Mesenteric fat pad (tissue), 1 donor: Measurements from ENCODE around the gene CEBPE. TPM values are rescaled to one million over a fixed set of nuclear protein-coding genes. Genes with fewer than 3 reads are reported as not detected.

Experiments
- DNase-seq: peaks from one replicate; pipeline ENCODE4 v3.0.0-alpha.2; 2020; ENCODE audit warnings: low spot score
- total RNA-seq: library from RNA; stranded (reverse); fragmentation: NEBNext Ultra II Directional; extraction: Animal tissue kit (Norgen Biotek cat#: 25700); gene quantifications from one replicate; pipeline ENCODE4 v1.2.1, GENCODE V29; 2021
- donor health status: DM: yes; HTN: yes; CAD: no.

CEBPE gene
- total RNA-seq, 1 donor from 2014 or later, result not detected

DNA sequence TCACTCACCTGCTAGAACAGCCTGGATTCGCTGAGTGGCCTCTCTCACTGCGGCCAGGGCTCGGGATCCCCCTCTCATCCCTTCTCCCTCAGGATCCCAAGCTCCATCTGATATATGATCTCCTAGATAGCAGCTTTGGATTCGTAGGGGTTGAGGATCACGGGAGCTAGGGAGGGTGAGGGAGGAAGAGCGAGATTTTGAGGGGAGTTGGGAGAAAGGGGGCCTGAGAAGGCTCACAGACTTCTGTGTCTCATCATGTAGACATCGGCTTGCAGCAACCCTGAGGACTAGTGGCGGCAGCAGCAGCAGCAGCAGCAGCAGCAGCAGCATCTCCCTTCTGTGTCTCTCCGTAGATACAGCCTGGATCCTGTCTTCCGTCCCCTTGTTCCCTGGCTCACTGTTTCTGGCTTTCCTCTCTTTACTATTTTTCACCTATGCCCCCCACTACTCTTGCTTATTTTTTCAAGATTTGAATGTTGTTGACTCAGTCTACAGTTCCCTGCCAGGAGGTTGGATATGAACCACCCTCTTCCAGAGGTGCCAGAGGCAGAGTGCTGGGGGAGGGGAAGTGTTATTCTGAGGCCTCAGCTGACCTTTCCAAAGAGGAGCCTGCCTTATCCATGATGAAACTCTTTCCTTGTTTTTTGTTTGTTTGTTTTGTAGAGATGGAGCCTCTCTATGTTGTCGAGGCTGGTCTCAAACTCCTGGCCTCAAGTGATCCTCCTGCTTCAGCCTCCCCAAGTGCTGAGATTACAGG is 14.3 kb downstream of the CEBPE start, which contains the start of gene CIROP:
TSS of gene CIROP (minus strand) at position 399 of the 757 bp plus-strand sequence. CDS start at position 330, 69 bp downstream.
- DNase-seq, result peak; percentile 33

DNA sequence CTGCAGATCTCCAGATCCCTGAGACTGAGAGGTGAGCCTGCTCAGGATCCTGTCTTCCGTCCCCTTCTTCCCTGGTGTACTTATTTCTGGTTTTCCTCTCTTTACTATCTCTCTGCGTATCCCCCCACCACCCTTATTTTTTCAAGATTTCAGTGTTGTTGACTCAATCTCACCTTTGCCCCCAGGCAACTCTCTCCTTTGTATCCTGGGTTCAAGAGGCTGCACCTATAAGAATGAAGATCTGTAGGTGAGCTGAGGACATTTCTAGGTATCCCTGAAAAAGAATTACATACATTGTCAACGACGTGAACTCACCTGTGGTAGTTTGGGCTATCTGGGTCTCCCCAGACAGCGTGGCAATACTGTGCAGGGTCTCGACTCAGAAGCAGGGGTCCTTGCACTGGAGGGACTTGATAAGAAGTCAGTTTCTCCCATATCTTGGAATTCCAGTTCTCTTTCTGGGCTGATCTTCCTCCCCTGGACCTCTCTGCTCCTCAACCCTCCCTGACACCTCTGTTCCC is 14.9 kb downstream of the CEBPE start:
- DNase-seq, result no peak

DNA sequence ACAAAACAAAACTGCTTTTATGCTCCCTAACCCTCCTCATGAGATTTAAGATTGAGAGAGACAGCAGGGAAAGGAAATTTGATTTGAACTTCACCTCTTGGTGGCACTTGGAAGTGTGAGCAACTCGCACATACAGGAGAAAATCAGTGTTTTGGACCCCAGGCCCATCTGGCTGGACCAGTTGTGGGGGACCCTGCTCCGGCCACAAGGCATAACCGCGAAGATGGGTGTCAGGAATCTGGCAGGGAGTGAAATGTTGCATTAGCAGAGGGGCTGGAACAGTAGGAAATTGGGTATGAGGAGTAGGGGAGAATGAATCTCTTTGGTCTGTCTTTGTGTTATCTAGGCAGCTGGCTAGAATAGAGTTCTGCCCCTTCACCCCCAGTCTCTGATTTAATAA is 15.5 kb downstream of the CEBPE start:
- DNase-seq, result peak; percentile 28

DNA sequence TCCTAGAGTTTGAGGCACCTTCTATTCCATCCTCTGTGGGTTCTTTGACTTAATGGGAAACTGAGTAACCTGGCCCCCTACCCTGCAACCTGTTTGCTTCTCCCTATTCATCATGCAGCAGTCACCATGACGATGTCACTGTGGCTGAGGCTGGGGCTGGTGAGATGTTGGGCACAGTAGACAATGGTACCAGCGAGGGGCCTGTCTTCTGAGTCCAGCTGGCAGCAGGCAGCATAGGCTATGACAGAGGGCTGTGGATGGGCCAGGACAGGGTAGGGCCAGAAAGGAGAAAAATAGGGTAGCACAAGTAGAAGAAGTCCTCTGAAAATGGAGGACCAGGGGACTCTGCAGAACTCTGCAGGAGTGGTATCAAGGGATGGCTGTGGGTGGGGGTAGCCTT is 16.3 kb downstream of the CEBPE start:
- no peak for DNase-seq

DNA sequence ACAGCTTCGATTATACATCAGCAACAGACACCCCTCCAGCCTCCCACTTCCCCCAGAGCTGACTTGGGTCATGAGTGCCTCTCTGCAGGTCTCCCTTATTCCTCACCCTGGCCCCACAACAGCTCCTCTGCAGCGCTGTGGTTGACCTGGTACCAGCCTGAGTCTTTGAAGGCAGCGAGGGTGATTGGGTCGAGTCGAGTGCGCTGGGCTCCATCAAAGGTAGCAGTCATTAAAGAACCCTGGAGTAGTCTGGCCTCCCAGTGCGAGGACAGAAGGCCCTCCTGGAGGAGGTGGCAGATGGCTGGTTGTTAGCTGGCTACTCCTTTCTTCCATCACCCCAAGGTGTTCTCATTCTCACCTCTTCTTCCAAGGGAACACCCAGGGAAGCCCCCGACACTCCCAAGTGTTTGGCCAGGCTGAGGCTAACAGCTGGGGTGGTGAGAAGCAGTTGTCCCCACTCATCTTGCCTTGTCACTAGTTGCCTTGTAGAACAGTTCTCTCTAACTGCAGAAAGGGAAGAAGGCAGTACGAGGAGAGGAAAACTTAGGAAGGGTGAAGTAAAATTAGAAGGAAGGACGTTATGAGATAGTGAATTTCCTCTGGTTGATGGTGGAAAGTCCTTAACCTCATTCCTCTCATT is 16.9 kb downstream of the CEBPE start:
- no peak for DNase-seq

DNA sequence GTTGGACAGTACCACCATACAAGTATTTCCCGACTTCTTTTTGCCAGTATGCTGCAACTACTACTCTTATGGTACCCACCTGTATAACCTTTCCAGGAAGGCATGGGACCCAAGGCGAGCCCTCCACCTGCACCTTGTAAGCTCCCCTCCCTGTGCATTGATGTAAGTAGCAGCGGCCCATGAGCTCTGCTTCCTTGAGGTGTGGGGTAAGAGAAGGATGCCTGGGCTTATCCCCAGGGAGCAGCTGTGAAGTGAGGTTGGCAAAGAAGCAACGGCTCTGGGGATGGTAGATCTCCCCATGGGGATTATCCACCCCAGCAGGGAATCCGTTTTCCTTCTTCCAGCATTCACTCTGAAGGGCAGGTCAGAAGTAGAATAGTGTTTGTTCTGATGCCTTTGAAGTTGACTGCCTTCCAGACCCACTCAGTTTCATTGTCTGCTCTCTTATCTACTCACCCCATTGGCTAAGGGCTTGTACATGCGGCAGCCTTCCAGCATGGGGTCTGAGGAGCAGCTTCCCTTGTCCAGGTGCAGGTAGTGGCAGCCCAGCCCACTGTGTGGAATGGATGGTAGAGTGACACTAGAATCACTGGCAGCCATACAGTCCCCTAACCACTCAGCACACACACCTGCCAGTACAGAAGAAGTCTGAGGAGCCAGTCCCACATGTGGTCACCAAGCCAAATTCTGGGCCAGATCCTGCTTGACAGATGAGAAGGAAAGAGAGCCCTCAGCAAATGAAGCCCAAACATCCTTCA is 17.7 kb downstream of the CEBPE start:
- DNase-seq, result no peak

DNA sequence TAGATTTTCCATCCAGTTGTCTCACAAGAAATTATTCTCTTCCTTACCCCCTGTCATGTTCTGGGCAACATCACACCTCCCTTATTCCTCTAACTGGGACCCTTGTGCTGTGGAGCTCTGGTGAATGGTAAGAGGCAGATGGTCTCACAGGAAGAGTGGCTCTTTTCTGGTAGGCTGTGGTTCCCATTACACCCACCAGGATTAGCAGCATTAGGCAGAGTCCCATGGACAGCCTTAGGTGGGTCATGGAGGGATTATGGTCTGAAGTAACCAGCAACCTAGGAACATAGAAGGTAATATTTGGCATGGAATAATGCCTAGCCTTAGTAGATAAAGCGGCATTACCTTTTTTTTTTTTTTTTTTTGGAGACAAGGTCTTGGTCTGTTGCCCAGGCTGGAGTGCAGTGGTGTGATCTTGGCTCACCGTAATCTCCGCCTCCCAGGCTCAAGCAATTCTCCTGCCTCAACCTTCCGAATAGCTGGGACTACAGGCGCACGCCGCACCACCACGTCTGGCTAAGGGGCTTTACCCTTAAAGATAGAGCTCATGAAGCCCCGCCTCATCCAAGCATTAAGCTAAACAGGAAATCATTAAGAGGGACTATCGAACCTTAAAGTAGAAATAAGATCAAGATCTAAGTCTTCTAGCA is 19.7 kb downstream of the CEBPE start:
- no peak for DNase-seq

DNA sequence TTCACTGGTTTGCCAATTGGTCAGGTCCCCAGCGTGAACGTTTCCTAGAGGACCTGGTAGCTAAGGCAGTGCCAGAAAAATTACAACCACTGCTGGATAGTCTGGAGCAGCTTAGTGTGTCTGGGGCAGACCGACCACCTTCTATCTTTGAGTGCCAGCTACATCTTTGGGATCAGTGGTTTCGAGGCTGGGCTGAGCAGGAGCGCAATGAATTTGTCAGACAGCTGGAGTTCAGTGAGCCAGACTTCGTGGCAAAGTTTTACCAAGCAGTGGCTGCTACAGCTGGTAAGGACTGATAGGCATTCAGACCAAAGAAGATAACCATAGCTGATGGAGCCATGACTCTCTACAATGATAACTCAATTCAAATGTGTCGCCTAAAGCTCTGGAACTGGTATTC is 21.3 kb downstream of the CEBPE start:
- no peak for DNase-seq

DNA sequence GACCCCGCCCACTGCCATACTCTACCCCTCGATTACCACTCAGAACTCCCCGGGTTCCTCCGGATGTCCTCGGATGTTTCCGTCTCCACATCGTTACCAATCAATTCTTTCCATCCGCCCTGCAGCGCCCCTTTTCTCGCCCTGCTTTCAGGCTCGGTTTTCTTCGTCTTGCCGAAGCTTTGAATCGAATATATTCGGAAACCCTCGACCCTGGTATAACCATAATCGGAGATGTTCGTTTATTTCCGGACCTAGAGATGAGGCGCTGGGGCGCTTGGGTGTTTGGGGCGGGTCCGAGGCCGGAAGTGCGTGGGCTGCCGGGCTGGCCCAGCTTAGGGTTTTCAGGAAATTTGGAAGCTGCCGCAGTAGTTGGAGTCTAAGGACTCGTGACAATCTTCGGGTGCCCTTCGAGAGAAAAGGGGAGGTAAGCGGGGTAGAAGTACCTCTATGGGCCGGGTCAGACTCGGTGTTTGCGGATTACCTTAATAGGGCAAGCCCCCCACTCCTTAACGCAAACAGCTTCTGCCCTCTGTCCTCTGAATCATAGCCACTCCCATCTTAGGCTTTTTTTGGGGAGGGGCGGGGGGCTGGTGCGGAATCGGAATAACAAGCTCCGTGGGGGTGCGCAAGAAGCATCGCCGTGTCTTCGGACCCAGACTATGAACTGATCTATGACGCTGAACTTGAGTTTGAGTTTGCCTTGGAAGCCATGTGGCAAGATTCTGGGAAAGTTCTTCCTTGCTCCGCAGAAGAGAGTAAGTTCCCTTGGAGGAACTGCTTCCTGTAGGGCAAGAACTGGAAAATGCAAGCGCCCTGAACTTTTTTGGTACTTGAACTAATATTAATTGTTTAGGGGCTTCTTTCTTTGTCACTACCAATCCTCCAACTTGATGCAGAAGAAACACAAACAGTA is 23.6 kb downstream of the CEBPE start, which contains the start of gene C14orf119:
TSS of gene C14orf119 (plus strand) at position 310 of the 913 bp plus-strand sequence. CDS start 2,154 bp downstream, outside the sequence.
- peak; percentile 95 for DNase-seq

DNA sequence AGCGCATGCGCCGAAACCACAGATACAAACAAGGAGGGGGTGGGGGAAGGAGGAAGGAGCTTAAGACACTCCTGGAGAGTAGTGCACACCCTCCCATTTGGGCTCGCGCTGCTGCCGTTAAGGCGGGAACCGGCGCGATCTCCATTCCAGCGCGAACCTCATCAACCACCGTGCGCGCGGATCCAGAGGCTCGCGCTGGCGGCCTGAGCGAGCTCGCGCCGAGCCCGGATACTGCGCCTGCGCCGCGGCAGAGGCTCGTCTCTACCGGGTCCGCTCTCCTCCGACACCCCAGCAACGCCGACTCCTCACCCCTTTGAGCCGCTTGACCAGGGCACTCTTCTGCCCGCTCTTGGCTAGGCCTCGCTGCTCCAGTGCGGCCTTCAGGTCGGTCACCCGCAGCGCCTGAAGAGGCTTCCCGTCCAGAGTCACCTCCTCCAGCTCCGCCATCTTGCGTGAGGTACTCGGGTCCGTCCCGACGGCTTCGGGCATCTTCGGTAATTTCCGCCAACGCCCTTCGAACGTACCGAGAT is 24.3 kb downstream of the CEBPE start, which contains the start of gene ACIN1:
TSS of gene ACIN1 (minus strand) at position 471 of the 530 bp plus-strand sequence. CDS start at position 447, 24 bp downstream.
- DNase-seq, result peak; percentile 99

DNA sequence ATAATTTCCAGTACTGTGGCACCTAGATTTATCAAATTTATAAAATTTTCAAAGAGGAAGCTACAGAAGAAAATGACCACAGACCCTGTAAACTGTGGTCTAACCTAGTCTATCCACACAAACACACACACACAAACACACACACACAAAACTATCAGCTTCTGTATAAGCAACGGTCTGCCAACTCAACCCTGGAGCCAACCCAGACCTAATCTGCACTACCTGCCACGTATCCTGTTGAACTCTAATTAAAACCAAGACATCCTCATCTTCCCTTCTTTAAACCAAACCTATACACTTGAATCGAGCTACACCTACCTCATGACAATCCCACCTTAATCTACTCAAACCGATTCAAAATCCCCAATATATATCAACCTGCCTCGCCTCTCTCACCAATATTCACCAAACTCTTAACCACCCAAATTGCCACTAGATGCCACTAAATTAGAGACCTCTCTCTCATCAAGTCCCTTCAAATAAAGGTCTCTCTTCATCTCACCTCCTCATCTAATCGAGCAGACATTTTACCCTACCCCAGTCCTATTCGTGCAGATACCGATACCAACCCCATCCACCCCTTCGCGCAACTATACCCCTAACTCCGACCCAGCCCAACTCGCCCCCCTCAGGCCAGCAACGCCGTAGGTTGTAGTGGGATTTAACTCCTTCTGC is 24.9 kb downstream of the CEBPE start:
- DNase-seq, result no peak

DNA sequence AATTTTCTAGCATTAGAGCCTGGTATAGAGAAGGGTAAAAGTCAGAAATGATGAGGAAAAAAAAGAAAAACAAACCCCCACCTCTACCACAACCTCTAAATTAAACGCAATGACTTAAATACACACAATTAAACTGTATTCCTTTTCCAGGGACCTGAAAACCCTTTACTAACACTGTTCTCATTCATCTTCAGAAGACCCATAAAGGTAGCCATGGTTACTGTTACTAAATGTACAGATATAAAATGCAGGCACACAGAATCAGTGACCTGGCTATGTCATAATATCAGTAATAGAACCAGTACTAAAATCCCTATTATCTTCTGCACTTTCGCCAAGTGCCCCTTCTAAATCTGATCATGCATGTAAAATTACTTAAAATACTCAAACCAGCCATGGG is 25.5 kb downstream of the CEBPE start:
- DNase-seq, result no peak

DNA sequence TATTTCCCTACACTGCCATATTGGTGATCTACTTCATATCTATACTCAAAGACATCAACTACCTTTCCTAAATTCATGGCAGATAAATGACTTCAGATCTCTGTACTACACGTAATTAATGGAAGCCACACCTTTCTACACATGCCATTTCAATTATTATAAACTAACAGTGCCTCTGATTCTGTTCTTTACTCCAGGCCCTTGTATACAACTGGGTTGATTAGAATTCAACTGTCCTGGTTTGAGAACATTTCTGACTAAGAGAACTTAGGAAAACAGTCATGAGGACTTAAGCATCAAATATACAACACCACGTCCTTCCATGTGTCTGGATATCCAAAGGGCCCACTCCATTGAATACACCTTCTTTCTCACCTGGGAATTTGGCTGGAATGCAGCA is 26.0 kb downstream of the CEBPE start:
- DNase-seq, result no peak

DNA sequence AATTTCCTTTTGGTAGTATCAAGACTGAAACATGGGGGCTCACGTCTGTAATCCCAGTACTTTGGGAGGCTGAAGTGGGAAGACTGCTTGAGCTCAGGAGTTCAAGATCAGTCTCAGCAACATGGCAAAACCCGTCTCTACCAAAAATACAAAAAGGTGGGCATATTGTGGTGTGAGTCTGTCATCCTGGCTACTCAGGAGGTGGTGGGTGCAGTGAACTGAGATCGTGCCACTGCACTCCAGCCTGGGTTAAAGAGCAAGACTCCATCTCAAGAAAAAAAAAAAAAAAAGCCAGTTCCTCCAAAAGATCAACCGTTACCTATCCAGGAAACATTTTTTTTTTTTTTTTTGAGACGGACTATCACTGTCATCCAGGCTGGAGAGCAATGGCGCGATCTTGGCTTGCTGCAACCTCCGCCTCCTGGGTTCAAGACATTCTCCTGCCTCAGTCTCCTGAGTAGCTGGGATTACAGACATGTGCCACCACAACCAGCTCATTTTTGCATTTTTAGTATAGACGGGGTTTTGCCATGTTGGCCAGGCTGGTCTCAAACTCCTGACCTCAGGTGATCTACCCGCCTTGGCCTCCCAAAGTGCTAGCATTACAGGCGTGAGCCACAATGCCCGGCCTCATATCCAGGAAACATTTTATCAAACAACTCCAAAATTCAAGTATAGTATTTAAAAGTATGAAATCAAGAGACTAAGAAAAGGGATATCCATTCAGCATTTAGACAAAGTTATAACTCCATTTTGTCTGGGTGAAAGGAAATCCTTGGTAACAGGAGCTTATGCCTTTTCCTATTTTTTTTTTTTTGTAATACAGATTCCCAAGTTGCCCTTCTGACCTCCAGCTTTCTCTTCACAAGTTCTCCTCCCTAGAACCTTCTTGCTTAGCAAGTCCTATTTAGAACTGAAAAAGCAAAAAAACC is 27.5 kb downstream of the CEBPE start:
- DNase-seq, result no peak

DNA sequence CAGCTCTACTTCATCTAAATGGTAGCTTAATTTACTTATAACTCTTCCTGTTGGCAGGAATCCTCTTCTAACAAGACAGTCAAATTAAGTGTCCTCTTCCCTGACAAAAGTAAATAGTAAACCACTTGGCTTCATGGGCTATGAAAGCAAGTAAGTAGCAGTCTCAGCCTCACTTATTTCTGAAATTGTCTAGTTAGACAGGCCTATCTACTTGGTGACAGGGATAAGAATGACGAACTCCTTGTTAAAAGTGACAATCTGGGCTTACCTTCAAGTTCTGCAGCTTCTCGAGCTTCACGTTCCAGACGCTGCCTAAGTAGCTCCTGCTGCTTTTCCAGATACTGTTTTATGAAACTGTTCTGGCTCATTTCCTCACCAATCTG is 28.8 kb downstream of the CEBPE start:
- no peak for DNase-seq

DNA sequence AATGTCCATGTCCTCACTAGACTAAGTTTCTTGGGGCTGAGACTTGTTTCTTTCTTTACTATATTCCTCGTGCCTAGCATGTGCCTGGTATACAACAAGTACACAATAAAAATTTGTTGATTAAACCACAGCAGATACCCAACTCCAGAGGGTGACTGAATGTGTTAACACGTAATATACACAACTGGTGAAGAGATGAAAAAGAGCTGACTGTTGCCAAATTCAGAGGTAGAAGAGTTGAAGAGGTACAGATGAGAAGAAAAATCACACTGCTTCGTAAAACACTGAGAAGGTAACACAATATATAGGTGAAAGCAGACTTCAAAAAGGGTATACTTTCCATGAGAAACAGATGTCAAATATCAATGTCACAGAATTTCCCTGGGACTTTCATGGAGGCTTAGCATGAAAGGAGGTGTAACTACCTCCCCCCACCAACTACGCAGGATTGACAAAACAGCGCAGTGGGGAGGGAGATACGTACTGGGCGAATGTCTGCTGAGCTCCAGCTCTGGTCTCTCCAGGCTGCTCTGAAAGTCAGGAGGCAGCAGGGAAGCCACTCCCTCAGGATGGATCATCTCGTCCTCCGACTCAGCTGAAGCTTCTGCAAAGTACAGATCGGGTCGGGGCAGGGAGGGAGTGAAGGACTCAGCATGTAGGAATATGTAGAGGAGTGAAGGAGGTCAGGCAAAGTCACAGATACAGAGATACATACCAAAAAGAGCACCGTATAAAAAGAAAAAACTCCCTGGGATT is 29.4 kb downstream of the CEBPE start:
- DNase-seq, result no peak

DNA sequence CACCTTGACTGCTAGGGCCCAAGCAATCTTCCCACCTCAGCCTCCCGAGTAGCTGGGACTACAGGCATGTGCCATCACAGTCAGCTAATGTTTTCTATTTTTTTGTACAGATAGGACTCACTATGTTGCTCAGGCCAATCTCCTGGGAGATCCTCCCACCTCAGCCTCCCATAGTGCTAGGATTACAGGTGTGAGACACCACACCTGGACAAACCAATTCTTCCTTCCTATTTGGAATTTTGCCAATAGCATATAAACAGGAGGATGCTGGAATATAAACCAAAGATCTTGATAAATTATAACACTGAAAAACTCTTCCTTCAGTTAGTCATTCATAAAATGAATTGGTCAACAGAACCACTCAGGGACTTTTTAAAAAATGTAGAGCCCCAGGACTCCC is 32.5 kb downstream of the CEBPE start:
- DNase-seq, result no peak
